SKM-1 (cell line): Measurements from ENCODE around the gene FSTL5.
A peak's percentile ranks its signal among the peaks of the same experiment; 100 is the strongest.
"Not testable (repeated sequence)": the region's sequence is repeated elsewhere in the genome, so short reads cannot be mapped to it uniquely, and the experiment has no call there.

Source experiments
- DNase-seq: peaks from one replicate; lab custom pipeline; 2025; ENCODE audit not compliant: unreplicated experiment; lab: John Stamatoyannopoulos, UW

The FSTL5 gene

DNA sequence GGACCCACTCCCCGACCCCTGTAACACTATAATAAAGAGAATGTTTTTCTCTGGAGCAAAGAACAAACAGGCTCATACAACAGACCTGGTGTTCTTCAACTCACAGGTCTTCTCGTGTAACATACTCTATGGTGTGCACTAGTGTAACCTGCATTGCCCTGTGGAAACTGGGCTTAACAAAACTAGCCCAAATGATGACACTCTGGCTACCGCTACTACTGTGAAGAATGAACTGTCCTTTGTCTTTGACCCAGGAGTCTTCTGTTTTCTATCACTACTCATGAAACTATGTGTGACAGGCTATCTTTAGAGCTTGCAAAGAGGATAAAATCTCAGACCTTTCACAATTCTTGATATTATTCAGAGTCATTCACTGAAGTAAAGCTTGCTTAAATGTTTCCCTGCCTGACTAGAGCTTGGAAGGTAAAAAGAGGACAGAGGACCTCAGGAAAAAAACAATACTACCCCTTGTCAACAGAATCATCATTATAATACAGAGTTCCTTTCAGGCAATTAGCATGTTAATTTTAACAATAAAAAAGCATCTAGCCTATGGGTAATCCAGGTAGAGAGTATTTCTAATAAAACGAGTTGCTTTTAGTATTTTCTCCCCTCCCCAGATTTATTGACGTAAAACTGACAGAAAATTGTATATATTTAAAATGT lies 59.2 kb downstream of the FSTL5 start:
- no peak for DNase-seq

DNA sequence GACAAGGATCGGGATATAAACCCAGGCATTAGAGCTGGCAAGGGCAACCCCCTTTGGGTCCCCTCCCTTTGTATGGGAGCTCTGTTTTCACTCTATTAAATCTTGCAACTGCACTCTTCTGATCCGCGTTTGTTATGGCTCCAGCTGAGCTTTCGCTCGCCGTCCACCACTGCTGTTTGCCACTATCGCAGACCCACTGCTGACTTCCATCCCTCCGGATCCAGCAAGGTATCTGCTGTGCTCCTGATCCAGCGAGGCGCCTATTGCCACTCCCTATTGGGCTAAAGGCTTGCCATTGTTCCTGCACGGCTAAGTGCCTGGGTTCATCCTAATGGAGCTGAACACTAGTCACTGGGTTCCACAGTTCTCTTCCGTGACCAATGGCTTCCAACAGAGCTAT lies 59.9 kb downstream of the FSTL5 start:
- not testable (repeated sequence) for DNase-seq

DNA sequence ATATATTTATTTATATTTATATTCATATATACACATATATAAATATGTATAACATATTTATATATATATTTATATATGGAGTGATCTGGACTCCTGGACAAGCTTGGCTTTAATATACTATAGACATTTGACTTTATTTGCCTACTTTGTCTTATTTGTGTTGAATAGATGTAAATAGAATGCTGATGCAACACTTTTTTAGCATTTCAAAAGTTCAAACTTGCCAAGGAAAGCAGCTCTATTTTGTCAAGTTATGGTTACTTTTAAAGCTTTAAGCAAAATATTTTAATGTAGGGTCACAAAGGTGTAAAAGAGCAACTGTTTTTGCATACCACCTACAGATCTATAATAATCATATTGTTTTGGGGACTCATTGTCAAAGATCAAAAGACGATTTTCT lies 61.1 kb downstream of the FSTL5 start:
- no peak for DNase-seq

DNA sequence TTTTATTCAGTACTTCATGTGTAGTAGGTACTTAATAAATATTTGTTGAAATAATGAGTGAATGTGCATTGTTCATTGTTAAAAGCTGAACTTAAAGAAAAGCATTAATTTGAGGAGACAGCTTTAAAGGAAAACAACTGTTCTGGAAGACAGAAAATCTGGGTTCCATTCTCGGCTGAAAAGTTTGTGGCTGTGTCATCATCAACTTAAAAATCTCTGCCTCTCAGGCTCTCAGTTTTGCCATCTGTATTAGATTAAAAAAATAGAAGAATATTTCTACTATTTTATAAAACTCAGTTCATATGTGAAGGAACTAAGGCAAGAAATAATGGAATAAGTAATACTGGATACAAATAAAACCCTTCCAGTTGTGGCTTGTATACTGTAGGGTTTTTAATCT lies 62.5 kb downstream of the FSTL5 start:
- no peak for DNase-seq

DNA sequence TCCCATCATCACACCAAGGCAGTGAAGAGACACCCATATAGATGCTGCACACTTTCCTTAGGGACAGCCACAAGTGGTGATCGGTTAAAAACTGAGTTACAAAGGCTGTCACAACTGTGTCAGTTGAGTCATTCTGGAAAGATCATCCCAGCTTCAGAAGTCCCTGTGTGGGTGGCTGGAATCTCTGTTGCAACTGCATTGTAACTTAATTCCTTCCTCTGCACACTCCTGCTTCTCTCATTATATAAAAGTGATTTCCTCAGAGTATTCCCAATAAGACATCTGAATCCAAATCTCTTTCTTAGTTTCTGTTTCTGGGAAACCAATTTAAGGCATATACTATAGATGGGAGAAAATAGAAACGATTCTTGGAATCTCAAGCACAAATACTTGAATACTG lies 88.1 kb downstream of the FSTL5 start:
- DNase-seq = no peak

DNA sequence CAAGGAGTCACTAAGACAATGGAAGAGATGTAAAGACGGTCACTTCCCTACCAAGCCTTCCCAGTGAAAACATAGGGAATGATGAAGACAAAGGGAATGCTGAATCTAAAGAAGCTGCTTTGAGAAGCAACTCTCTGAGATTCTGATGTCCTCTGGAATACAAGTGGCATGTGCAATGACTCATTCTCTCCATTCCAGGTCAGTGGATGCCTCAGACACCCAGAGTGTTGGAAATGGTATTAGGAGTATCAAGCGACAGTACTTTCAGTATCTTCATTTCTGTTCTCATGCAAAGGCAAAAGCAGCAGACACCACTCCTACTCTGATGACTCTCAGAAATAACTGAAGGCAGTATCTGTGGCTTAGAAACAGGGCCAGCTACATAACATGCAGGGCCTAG lies 102.6 kb downstream of the FSTL5 start:
- DNase-seq = no peak

DNA sequence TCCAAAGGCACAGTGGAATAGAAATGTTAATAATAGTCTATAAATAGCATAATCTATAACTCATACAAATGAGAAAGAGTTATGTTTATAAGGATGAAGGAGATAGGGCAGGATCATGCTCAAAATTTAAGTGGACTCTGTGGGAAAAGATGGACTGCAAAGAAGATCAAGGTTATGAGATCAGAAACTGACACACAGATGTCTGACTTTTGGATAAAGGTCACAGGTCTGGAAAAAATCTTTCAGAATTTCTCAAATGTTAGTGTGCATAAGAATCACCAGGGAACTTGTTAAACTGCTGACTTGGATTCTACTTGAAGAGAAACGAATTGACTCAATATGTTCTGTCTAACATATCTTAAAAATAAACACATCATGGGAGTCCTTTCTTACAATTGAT lies 104.1 kb downstream of the FSTL5 start:
- DNase-seq = no peak

DNA sequence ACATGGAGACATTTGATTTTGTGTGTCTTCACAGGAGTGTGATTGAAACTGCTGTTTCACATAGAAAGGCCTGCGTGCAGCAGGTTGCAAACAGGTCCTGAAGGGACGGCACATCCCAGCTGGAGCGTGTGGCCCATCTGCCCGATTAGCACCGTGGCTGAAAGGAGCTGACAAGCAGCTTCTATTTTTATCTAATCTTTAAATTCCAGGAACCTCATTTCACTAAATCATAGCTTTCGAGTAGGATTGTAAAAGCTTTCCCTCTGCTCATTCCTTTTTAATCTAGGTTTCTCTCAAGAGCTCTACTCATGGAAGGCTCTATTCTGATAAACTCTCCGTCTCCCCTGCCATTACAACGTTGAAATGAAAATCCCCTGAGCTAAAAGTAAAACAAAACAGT lies 106.8 kb downstream of the FSTL5 start:
- DNase-seq = no peak

DNA sequence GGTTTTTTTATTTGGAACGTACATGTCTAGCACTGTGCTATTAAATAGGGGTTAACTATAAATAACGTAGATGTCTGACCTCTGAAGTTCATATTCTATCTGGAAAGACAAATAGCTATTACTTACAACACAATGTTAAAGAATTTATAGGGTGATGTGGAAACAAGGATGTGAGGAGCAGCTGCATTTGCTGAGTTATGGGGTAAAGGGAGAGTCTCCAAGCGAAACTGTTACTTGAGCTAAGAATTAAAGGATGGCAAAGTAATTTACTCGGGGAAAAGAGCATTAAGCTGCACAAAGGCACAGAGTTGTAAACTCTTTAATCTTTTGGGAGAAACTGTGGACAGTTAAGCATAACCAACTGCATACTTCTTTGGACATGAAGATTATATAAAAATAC lies 117.7 kb downstream of the FSTL5 start:
- no peak for DNase-seq

DNA sequence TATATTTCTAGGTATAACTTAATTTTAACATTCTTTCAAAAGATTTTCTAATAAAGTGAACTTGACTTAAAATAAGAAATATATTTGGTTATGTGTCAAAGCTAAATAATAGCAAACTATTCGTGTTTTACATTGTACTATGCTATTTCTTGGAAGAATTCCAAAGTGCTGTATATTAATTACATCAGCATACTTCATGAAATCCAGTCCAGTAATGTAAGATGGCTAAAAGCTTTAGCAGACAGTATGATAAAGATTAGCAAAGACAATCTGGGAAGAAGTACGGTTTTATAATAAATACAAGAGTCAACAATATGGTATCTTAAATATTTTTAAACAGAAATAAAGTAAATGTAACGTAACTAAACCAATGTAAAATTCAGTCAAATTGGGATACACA lies 125.7 kb downstream of the FSTL5 start:
- DNase-seq = no peak

DNA sequence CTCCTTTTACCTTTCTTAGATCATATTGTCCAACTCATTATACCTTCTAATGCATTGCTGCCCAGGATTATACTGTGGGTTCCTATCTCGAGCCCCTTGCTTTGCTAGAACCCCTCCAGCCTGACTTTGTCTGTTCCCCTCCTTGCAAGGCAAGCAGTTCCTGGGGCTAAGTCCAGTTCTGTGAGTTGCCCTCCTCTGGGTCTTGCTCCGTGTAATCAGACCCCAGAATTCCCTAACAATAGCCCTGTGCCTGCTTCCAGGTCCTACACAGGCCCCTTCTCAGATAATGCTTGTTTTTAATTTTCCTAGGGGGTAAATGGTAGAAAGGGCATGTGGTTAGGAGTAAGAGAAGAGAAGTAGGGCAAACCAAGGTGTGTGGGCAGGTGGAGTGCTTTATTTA lies 145.9 kb downstream of the FSTL5 start:
- no peak for DNase-seq

DNA sequence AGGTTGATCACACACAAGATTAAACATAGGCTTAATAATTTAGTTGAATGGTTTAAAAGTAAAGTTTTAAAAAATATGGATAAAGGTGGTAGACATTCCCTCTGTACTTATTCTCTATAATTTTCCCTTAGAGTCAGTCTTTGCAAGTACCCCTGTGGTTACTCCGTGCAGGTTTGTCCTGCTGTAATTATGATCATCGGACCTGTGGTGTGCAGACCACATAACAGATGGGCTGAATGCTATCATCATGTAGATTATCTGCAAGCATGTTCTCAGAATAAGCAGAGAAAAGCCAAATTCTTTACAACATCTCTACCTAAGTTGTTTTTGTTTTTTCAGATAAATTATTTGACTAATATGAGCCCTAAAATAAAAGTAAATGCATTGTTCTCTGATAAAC lies 146.8 kb downstream of the FSTL5 start:
- DNase-seq = no peak

DNA sequence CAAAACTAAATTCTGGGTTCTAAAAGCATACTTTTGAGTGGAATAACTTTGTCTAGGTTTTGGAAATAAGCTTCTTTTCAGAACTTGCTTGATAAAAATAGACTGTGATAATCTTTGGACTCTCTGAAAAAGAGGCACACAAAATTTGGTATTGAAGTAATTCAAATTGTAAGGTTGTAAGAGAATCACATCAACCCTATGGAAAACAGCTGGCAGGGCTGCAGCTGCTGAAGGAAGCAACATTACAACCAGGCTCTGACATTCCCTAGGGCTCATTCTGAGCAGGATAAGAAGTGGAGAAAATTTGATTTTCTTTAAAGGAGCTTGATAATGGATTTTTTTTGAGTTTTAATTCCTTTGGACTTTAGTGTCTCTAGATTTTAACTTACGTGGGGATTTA lies 147.6 kb downstream of the FSTL5 start:
- no peak for DNase-seq

DNA sequence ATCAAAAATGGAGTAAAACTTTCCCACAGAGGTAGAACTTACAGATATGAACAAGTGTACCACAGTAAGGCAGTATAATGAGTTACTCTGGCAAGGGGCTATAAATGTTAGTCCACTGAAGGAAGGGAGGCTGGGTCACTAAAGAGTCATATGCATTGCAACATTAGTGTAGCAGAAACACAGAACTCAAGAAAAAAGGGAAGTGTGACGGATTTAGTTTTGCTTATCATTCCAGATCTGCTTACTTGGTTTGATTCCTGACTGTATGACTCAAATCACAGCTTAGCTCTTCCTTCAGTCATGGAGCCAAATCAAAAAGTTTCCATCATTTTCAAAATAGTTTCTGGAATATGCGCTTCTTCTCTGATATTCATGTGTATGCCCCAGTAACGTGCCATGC lies 148.7 kb downstream of the FSTL5 start:
- peak; percentile 70 for DNase-seq

DNA sequence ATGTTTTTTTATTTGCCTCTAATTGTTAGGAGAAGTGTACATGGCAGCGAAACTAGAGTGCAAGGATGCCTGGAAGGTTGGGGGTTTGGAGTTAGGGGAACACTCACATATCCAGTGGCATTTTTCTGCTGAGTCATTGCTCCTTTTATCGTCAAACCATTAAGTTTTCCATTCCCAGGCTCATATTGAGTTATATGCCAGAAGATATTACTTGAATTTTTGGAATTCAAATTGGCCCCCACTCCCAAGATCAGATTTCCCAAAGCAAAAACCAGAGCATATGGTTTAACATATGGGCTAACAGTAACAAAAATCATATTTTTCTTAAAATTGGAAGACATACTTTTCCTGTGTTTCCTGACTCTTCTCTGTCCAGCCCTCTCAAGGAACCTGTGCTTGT lies 152.7 kb downstream of the FSTL5 start:
- DNase-seq = no peak

DNA sequence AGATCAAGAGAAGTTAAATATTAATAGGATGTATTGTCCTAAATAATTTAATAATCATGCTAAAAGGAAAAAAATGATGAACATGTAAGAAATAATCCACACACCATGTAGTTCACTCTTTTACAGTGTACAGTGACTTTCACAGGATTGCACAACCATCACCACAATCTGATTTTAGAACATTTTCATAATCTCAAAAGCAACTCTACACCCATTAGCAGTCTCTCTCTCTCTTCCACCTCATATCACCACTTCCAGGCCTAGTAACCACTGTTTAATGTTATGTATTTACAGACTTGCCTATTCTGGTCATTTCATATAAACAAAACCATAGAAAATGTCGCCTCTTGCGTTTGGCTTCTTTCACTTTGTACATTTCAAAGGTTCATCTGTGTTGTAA lies 153.4 kb downstream of the FSTL5 start:
- DNase-seq = no peak

DNA sequence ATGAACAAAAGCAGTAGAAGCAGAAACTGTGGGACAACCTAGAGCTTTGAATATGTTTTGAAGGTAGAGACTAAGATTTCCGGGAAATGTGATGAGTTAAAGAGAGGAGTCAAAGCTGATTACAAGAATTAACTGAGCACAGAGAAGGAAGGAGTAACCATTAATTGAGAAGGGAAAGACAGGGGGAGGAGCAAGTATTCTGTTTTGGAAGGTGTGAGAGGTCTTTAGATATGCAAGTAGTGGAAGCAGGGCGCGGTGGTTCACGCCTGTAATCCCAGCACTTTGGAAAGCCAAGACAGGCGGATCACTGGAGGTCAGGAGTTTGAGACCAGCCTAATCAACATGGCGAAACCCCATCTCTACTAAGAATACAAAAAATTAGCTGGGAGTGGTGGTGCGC lies 171.5 kb downstream of the FSTL5 start:
- no peak for DNase-seq

DNA sequence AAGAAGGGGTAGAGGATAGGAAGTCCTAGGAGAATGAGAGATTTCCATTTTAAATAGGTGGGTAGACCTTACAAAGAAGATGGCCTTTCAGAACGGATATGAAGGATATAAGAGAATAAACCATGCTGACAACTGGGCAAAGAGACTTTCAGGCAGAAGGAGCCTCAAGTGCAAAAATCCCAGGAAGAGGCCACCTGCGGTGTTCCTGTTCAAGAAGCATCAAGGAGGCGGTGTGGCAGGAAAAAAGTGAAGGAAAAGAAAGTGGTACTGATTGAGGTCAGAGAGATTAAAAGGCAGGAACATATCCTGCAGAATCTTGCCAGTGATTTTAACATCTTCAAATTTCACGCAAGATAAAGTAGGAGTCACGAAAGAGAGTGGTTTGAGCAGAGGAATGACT lies 172.0 kb downstream of the FSTL5 start:
- no peak for DNase-seq

DNA sequence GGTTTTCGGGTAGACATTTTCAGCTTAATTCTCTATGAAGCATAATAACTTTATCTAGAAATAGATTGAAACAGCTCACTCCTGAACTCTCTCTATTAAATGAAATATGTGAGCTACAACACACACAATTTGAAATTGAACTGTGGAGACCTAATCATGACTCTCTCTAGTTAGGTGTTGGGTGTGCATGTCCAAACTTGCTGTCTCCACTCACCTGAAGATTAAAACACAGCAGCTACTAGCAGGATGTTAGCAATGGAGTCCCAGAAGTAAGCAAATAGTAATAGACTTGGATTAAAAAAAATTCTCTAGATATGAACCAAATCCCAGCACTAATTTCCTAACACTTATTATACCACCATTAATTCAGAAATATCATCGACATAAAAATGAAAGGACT lies 173.1 kb downstream of the FSTL5 start:
- no peak for DNase-seq

DNA sequence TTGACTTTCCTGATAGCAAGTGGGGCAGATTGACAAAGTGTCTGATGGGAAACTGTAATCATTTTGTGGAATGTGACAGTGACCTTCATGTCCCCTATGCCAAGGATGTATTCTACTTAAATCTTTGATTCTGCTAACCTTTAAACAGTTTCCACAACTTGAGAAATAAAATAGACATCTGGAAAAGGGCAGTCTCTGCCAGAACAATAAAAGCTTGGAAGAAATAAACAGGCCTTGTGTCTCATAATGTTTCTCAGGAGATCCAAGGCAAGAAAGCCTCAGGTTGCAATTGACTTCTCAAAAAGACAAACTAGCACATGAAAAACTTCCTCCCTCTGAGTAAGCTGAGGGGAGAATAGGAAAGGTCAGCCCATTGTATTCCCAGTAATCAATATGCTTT lies 174.9 kb downstream of the FSTL5 start:
- DNase-seq = no peak

DNA sequence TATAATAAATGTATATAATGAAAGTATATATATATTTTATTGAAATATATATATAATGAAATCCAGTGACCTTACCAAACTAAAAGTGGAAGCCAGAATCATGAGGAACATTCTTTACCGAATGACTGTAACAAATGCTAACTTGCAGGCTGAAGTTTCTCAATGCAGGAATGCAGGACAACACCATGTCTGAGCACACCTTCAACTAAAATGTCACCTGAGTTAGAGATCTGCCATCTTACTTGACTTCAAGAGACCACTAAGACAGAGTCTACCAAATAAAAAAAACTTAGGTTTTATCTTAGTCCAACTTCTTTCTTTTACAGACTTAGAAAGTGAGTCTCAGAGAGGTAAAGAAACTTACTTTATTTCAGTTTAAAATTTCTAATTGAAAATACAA lies 176.2 kb downstream of the FSTL5 start:
- DNase-seq = no peak

DNA sequence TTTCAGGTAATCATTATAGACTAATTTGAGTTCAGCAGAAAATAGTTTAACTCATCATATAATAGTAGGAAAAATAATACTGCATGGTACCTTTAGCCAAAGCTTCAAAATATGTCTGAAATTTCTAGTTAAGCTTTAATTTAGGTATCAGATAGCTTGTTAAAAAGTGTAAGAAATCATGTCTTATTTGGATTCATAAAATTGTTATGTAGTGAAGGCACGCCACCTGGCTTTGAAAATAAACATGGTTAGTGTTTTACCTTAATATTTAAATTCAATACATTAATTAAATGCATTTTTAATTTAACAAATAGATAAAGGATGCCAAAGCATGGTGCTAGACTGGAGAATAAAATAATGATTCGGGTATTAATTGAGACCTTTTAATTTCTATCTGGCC lies 211.4 kb downstream of the FSTL5 start:
- DNase-seq = no peak

DNA sequence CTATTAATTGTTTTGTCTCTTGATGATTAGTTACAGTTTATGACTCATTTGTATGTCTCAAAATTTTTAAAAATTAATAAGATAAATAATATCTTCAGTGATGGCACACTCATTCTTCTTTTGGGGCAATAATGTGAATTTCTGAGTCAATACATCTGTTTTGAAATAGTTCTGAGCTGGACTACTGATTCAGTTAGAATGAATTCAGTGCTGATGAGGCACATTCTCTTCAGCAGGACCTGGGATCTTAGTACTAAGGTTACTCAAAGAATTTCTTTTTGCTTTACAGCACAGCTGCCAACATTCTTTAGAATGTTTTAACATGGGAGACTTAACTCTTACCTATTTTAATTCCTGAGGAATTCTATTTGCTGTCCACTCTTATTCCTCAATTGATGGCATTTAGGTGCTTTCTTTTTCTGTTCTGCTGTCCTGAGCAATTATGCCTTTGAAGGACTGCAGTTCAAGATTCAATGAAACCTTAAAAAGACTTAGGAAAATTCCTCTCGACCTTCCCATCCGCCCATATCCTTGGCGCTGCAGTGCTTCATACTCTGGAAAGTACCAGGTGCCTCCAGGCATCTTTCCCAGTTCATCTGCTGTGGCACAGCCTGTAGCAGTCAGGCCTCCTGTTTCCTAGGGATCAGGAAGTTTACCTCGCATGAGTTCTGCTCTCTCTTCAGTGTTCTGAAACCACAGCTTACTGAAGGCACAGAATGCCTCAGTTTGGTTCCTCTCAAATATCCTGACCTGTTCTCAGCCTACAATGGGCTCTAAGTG lies 213.7 kb downstream of the FSTL5 start:
- DNase-seq = no peak
